AG08395 (cell line): ENCODE measurements around the gene HSPA5.
A peak's percentile ranks its signal among the peaks of the same experiment; 100 is the strongest.
"Not testable (repeated sequence)": the region's sequence is repeated elsewhere in the genome, so short reads cannot be mapped to it uniquely, and the experiment has no call there.

ENCODE experiments used
- DNase-seq: peaks from one replicate; pipeline ENCODE4 v3.0.0; 2012; ENCODE audit warnings: mixed read lengths, low spot score

HSPA5 gene

GRCh38 chr9:125241000-125241862 is at the start of gene HSPA5:
HSPA5 (minus strand) TSS chr9:125241343; CDS start chr9:125241126, 217 bp downstream.
- peak; percentile 98 for DNase-seq

GRCh38 chr9:125286935-125287433 is 45.8 kb upstream of the HSPA5 start:
- DNase-seq: not testable (repeated sequence)

- DNase-seq: no peak
Observed at GRCh38 chr9:125284855-125285254, 43.7 kb upstream of the HSPA5 start.

- DNase-seq: no peak
Observed at GRCh38 chr9:125280945-125281344, 39.8 kb upstream of the HSPA5 start.

- no peak for DNase-seq
Observed at GRCh38 chr9:125277411-125277810, 36.3 kb upstream of the HSPA5 start.

- DNase-seq: no peak
Observed at GRCh38 chr9:125276771-125277170, 35.6 kb upstream of the HSPA5 start.

- no peak for DNase-seq
Observed at GRCh38 chr9:125272697-125273096, 31.6 kb upstream of the HSPA5 start.

- no peak for DNase-seq
Observed at GRCh38 chr9:125271081-125271480, 29.9 kb upstream of the HSPA5 start.

GRCh38 chr9:125269014-125269397 is 27.9 kb upstream of the HSPA5 start:
- DNase-seq: no peak

- no peak for DNase-seq
Observed at GRCh38 chr9:125268394-125269013, 27.4 kb upstream of the HSPA5 start.

GRCh38 chr9:125264068-125264467 is 22.9 kb upstream of the HSPA5 start:
- DNase-seq: not testable (repeated sequence)

GRCh38 chr9:125262294-125262991 is 21.3 kb upstream of the HSPA5 start:
- peak; percentile 6 for DNase-seq

GRCh38 chr9:125261501-125262293 is 20.6 kb upstream of the HSPA5 start, which contains the start of gene GAPVD1:
GAPVD1 (plus strand) TSS chr9:125261826; CDS start chr9:125298922, 37,096 bp downstream.
- DNase-seq: peak; percentile 99

- DNase-seq: no peak
Observed at GRCh38 chr9:125260561-125260960, 19.4 kb upstream of the HSPA5 start.

GRCh38 chr9:125258832-125259534 is 17.8 kb upstream of the HSPA5 start:
- no peak for DNase-seq

- no peak for DNase-seq
Observed at GRCh38 chr9:125258160-125258785, 17.1 kb upstream of the HSPA5 start.

- DNase-seq: no peak
Observed at GRCh38 chr9:125255781-125256391, 14.7 kb upstream of the HSPA5 start.

- DNase-seq: no peak
Observed at GRCh38 chr9:125254231-125254630, 13.1 kb upstream of the HSPA5 start.

GRCh38 chr9:125246261-125246667 is 5.1 kb upstream of the HSPA5 start:
- no peak for DNase-seq

- no peak for DNase-seq
Observed at GRCh38 chr9:125243792-125244260, 2.7 kb upstream of the HSPA5 start.
